ENCODE data around the gene ANKS4B. TPM values are rescaled to one million over a fixed set of nuclear protein-coding genes. Genes with fewer than 3 reads are reported as not detected.

The ANKS4B gene, protein sequence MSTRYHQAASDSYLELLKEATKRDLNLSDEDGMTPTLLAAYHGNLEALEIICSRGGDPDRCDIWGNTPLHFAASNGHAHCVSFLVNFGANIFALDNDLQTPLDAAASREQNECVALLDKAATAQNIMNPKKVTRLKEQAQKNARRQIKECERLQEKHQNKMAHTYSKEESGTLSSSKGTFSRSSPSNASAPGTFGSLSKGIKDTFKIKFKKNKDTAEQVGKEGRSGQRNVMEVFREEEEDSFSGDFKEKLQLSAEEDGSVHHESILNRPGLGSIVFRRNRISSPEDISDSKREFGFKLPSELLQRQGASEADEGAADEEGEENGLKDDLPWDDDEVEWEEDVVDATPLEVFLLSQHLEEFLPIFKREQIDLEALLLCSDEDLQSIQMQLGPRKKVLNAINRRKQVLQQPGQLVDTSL
- total RNA-seq (ENCODE audit: unreplicated experiment), result not detected
- long read RNA-seq, result 0 reads

DNA sequence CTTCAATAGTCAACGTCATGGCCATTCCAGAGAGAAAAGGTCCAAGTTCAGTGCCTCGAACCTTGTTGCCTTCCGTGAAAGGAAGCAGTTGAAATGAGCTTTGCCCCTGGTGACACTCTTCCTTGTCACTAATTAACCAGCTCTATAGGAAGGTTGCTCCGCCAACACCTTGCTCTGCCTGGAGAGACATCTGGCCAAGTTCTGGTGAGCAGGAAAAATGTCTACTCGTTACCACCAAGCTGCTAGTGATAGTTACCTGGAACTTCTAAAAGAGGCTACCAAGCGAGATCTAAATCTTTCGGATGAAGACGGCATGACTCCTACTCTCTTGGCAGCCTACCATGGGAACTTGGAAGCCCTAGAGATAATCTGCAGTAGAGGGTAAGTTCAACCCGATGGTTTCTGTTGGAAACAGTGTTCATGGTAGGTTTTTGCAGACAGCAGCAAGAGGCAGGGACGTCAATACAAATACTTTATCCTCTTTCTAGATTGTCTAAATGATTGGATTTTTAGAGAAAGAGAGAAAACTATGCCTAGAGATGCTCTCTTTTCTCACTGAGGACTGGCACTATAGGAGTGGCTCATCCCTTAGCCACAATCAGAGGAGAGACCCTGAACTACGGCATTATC is at the start of gene ANKS4B:
ANKS4B (plus strand) TSS at position 179 of the 630 bp plus-strand sequence; CDS start at position 218, 39 bp downstream.
- no peak for DNase-seq
- Mint-ChIP-seq H3K27ac (ENCODE audit: unreplicated experiment) (no peak within 1 kb of the TSS), H3K4me3 (ENCODE audit: unreplicated experiment) (no peak within 1 kb of the TSS)

DNA sequence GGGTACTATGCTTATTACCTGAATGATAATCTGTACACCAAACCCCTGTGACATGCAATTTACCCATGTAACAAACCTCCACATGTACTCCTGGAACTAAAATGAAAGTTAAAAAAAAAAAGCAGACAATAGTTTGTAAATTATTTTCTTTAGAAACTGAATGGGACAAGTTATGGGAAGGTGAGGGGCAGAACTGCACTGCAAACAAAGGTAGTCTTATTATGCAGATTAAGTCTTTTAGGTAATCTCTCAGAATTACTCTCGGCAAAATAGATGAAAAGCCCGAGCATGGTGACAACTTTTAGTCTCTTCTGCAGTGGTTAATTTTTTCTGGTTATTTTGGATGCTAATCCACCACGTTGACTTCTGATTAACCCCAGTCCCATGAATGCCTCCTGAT is 49.5 kb upstream of the ANKS4B start:
- no peak overlapping the region for H3K27ac Mint-ChIP-seq (ENCODE audit: unreplicated experiment)
- H3K4me1 Mint-ChIP-seq (ENCODE audit: low read depth, unreplicated experiment), result no peaks in the 10 kb centered on the region
- no peaks in the 10 kb centered on the region for H3K9me3 Mint-ChIP-seq (ENCODE audit: unreplicated experiment)
- no peak overlapping the region for H3K4me3 Mint-ChIP-seq (ENCODE audit: unreplicated experiment)
- no peak for DNase-seq
- H3K27me3 Mint-ChIP-seq (ENCODE audit: unreplicated experiment), result no peaks in the 10 kb centered on the region
- peaks cover 33% of the 10 kb centered on the region for H3K36me3 Mint-ChIP-seq (ENCODE audit: unreplicated experiment)
- TF ChIP-seq, protein P1, sequence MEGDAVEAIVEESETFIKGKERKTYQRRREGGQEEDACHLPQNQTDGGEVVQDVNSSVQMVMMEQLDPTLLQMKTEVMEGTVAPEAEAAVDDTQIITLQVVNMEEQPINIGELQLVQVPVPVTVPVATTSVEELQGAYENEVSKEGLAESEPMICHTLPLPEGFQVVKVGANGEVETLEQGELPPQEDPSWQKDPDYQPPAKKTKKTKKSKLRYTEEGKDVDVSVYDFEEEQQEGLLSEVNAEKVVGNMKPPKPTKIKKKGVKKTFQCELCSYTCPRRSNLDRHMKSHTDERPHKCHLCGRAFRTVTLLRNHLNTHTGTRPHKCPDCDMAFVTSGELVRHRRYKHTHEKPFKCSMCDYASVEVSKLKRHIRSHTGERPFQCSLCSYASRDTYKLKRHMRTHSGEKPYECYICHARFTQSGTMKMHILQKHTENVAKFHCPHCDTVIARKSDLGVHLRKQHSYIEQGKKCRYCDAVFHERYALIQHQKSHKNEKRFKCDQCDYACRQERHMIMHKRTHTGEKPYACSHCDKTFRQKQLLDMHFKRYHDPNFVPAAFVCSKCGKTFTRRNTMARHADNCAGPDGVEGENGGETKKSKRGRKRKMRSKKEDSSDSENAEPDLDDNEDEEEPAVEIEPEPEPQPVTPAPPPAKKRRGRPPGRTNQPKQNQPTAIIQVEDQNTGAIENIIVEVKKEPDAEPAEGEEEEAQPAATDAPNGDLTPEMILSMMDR (IDR thresholded peaks at IDR 0.05; ENCODE audit: partially characterized antibody, unreplicated experiment), result no peak

More for the DNA sequence above, at the start of gene ANKS4B:
- no peaks in the 10 kb centered on the region for H3K36me3 Mint-ChIP-seq (ENCODE audit: unreplicated experiment)
- TF ChIP-seq, protein P1 (IDR thresholded peaks at IDR 0.05; ENCODE audit: partially characterized antibody, unreplicated experiment), result no peak
- H3K27me3 Mint-ChIP-seq (ENCODE audit: unreplicated experiment), result no peaks in the 10 kb centered on the region
- no peaks in the 10 kb centered on the region for H3K4me1 Mint-ChIP-seq (ENCODE audit: low read depth, unreplicated experiment)
- no peaks in the 10 kb centered on the region for H3K9me3 Mint-ChIP-seq (ENCODE audit: unreplicated experiment)

DNA sequence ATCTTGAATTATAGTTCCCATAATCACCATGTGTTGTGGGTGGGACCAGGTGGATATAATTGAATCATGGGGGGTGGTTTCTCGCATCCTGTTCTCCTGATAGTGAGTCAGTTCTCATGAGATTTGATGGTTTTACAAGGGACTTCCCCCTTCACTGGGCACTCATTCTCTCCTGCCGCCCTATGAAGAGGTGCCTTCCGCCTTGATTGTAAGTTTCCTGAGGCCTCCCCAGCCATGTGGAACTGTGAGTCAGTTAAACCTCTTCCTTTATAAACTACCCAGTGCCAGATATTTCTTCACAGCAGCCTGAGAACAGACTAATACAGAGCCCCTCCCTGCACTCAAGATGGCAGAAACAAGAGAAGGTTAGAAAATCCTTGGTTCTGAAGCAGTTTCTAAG is 48.7 kb upstream of the ANKS4B start:
- H3K9me3 Mint-ChIP-seq (ENCODE audit: unreplicated experiment), result no peaks in the 10 kb centered on the region
- TF ChIP-seq, protein P1 (IDR thresholded peaks at IDR 0.05; ENCODE audit: partially characterized antibody, unreplicated experiment), result no peak
- H3K36me3 Mint-ChIP-seq (ENCODE audit: unreplicated experiment), result peaks cover 28% of the 10 kb centered on the region
- no peak overlapping the region for H3K27ac Mint-ChIP-seq (ENCODE audit: unreplicated experiment)
- H3K4me1 Mint-ChIP-seq (ENCODE audit: low read depth, unreplicated experiment), result no peaks in the 10 kb centered on the region
- no peak overlapping the region for H3K4me3 Mint-ChIP-seq (ENCODE audit: unreplicated experiment)
- DNase-seq, result no peak
- H3K27me3 Mint-ChIP-seq (ENCODE audit: unreplicated experiment), result no peaks in the 10 kb centered on the region

DNA sequence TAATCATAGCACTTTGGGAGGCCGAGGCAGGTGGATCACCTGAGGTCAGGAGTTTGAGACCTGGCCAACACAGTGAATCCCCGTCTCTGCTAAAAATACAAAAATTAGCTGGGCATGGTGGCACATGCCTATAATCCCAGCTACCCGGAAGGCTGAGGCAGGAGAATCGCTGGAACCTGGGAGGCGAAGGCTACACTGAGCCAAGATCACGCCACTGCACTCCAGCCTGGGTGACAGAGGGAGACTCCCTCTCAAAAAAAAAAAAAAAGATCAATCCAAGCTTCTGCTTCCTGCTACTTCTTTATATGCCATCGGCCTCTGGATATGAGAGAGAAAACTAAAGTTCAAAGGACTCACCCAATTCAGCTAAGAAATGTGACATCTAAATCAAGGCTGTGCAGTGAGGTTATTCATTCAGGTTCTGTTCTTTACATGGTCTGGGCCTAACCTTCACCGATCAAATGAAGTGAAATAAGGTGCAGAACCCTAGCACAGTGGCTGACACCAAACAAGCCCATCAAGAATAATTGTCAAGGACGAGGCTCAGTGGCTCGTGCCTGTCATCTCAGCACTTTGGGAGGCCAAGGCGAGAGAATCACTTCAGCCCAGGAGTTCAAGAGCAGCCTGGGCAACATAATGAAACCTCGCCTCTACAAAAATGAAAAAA is 47.7 kb upstream of the ANKS4B start:
- Mint-ChIP-seq H3K27ac (ENCODE audit: unreplicated experiment) (no peak overlapping the region), H3K36me3 (ENCODE audit: unreplicated experiment) (peaks cover 26% of the 10 kb centered on the region), H3K27me3 (ENCODE audit: unreplicated experiment) (no peaks in the 10 kb centered on the region), H3K9me3 (ENCODE audit: unreplicated experiment) (no peaks in the 10 kb centered on the region), H3K4me1 (ENCODE audit: low read depth, unreplicated experiment) (no peaks in the 10 kb centered on the region), H3K4me3 (ENCODE audit: unreplicated experiment) (no peak overlapping the region)
- TF ChIP-seq, protein P1 (IDR thresholded peaks at IDR 0.05; ENCODE audit: partially characterized antibody, unreplicated experiment), result no peak
- no peak for DNase-seq

Measured in glutamatergic neuron (in vitro differentiated cells).